HEK293 (cell line): ENCODE data around the gene SCN4B.

Experiments
- CTCF ChIA-PET: fragments of 350-600 bp; formaldehyde crosslinking; extraction: SDS; loops from one replicate; lab custom pipeline; 2021; ENCODE audit warnings: antibody characterized with exemption; lab: Yijun Ruan, JAX
- POLR2A ChIA-PET: fragments of 300-600 bp; formaldehyde crosslinking; extraction: SDS; loops from one replicate; lab custom pipeline; 2020; ENCODE audit warnings: antibody characterized with exemption, inconsistent platforms; lab: Yijun Ruan, JAX
- H3K27ac ChIP-seq: fragments of 200-500 bp; sonication (Bioruptor generic); 2 replicates; pipeline ENCODE4 v1.5.1; 2014; ENCODE audit warnings: low read depth, low read length, control low read depth, inconsistent platforms; ENCODE audit errors: extremely low read depth
- H3K36me3 ChIP-seq, 2 experiments: fragments of 200-500 bp in 1 of 2; sonication (Bioruptor generic) in 1 of 2; 1 replicate in 1 of 2; 2 replicates in 1 of 2; pipeline ENCODE4 v1.5.1; 2014 to 2017; ENCODE audit warnings: inconsistent platforms in 2 of 2, low read length in 2 of 2; ENCODE audit not compliant: control insufficient read depth in 2 of 2, insufficient read depth in 1 of 2
- H3K4me1 ChIP-seq: fragments of 200-500 bp; sonication (Bioruptor generic); 2 replicates; pipeline ENCODE4 v1.5.1; 2014; ENCODE audit warnings: mild to moderate bottlenecking, low read length, inconsistent platforms; ENCODE audit not compliant: control insufficient read depth, insufficient read depth
- H3K4me3 ChIP-seq: 2 replicates; pipeline ENCODE4 v1.5.1; 2011; ENCODE audit warnings: low read depth, mild to moderate bottlenecking, control low read depth, low read length, moderate library complexity
- H3K9me3 ChIP-seq: fragments of 200-500 bp; sonication (Bioruptor generic); 2 replicates; pipeline ENCODE4 v1.5.1; 2014; ENCODE audit warnings: low read depth, low read length, inconsistent platforms; ENCODE audit not compliant: control insufficient read depth, insufficient read depth
- EGR2 ChIP-seq: fragments of 450-650 bp; formaldehyde crosslinking; IDR thresholded peaks from 2 replicates; pipeline ENCODE4 v1.5.1; 2016; ENCODE audit warnings: low read depth, missing biosample characterization, missing genetic modification characterization
- GLIS2 ChIP-seq: fragments of 450-650 bp; formaldehyde crosslinking; IDR thresholded peaks from 2 replicates; pipeline ENCODE4 v1.5.1; 2016; ENCODE audit warnings: missing biosample characterization, missing genetic modification characterization
- HOXD13 ChIP-seq: sonication (generic); formaldehyde crosslinking; IDR thresholded peaks from 2 replicates; pipeline ENCODE4 v1.8.0; 2022; ENCODE audit warnings: missing genetic modification reagents, borderline replicate concordance
- KLF1 ChIP-seq: fragments of 450-650 bp; formaldehyde crosslinking; IDR thresholded peaks from 2 replicates; pipeline ENCODE4 v1.5.1; 2016; ENCODE audit warnings: missing biosample characterization, missing genetic modification characterization
- MYNN ChIP-seq: fragments of 450-650 bp; formaldehyde crosslinking; IDR thresholded peaks from 2 replicates; pipeline ENCODE4 v1.5.1; 2016; ENCODE audit warnings: missing biosample characterization, missing genetic modification characterization, borderline replicate concordance
- SETDB1 ChIP-seq: IDR thresholded peaks from one replicate; pipeline ENCODE4 v1.6.1; 2017; ENCODE audit warnings: mild to moderate bottlenecking, low read length, moderate library complexity, mixed read lengths; ENCODE audit not compliant: insufficient read length
- SP7 ChIP-seq: fragments of 450-650 bp; formaldehyde crosslinking; IDR thresholded peaks from 2 replicates; pipeline ENCODE4 v1.5.1; 2016; ENCODE audit warnings: missing biosample characterization, missing genetic modification characterization
- YY2 ChIP-seq: fragments of 450-650 bp; formaldehyde crosslinking; IDR thresholded peaks from 2 replicates; pipeline ENCODE4 v1.5.1; 2016; ENCODE audit warnings: missing biosample characterization, missing genetic modification characterization
- ZFHX2 ChIP-seq: fragments of 450-650 bp; formaldehyde crosslinking; conservative IDR thresholded peaks from 2 replicates; pipeline ENCODE4 v1.5.1; 2016; ENCODE audit warnings: missing biosample characterization, missing genetic modification characterization
- ZNF10 ChIP-seq: fragments of 450-650 bp; formaldehyde crosslinking; IDR thresholded peaks from 2 replicates; pipeline ENCODE4 v1.5.1; 2017; ENCODE audit warnings: missing biosample characterization, missing genetic modification characterization
- ZNF114 ChIP-seq: fragments of 450-650 bp; formaldehyde crosslinking; IDR thresholded peaks from 2 replicates; pipeline ENCODE4 v1.5.0; 2017; ENCODE audit warnings: missing biosample characterization, missing genetic modification characterization
- ZNF133 ChIP-seq: fragments of 450-650 bp; formaldehyde crosslinking; IDR thresholded peaks from 2 replicates; pipeline ENCODE4 v1.5.1; 2016; ENCODE audit warnings: missing biosample characterization, missing genetic modification characterization
- ZNF184 ChIP-seq: fragments of 450-650 bp; IDR thresholded peaks from 2 replicates; pipeline ENCODE4 v1.5.1; 2018; ENCODE audit warnings: missing biosample characterization, mild to moderate bottlenecking, missing genetic modification characterization
- ZNF239 ChIP-seq: fragments of 450-650 bp; formaldehyde crosslinking; IDR thresholded peaks from 2 replicates; pipeline ENCODE4 v1.5.1; 2016; ENCODE audit warnings: missing biosample characterization, missing genetic modification characterization
- ZNF341 ChIP-seq: fragments of 450-650 bp; formaldehyde crosslinking; IDR thresholded peaks from 2 replicates; pipeline ENCODE4; 2016; ENCODE audit warnings: low read depth, missing biosample characterization, missing genetic modification characterization
- ZNF48 ChIP-seq: fragments of 450-650 bp; formaldehyde crosslinking; IDR thresholded peaks from 2 replicates; pipeline ENCODE4 v1.5.1; 2016; ENCODE audit warnings: missing biosample characterization, missing genetic modification characterization
- ZNF530 ChIP-seq: fragments of 450-650 bp; formaldehyde crosslinking; IDR thresholded peaks from 2 replicates; pipeline ENCODE4 v1.5.1; 2016; ENCODE audit warnings: low read depth, missing biosample characterization, missing genetic modification characterization
- ZNF585B ChIP-seq: fragments of 450-650 bp; formaldehyde crosslinking; IDR thresholded peaks from 2 replicates; pipeline ENCODE4 v1.5.1; 2016; ENCODE audit warnings: missing biosample characterization, missing genetic modification characterization
- ZNF610 ChIP-seq: fragments of 450-650 bp; formaldehyde crosslinking; IDR thresholded peaks from 2 replicates; pipeline ENCODE4 v1.5.1; 2016; ENCODE audit warnings: missing biosample characterization, missing genetic modification characterization, borderline replicate concordance
- ZNF626 ChIP-seq: fragments of 450-650 bp; sonication (Bioruptor Pico); formaldehyde crosslinking; IDR thresholded peaks from 2 replicates; pipeline ENCODE4 v1.5.1; 2018; ENCODE audit warnings: missing biosample characterization, missing genetic modification characterization, inconsistent platforms
- ZNF664 ChIP-seq: fragments of 450-650 bp; formaldehyde crosslinking; IDR thresholded peaks from 2 replicates; pipeline ENCODE4 v1.5.1; 2016; ENCODE audit warnings: missing biosample characterization, missing genetic modification characterization
- ZNF76 ChIP-seq: fragments of 450-650 bp; formaldehyde crosslinking; IDR thresholded peaks from 2 replicates; pipeline ENCODE4; 2016; ENCODE audit warnings: low read depth, missing biosample characterization, missing genetic modification characterization, borderline replicate concordance
- TF ChIP-seq, protein P1 (sequence below): fragments of 450-650 bp; formaldehyde crosslinking; IDR thresholded peaks from 2 replicates; pipeline ENCODE4 v1.5.1; 2016; ENCODE audit warnings: missing biosample characterization, missing genetic modification characterization
- TF ChIP-seq, protein P2 (sequence below): fragments of 450-650 bp; formaldehyde crosslinking; IDR thresholded peaks from 2 replicates; pipeline ENCODE4 v1.5.1; 2016; ENCODE audit warnings: missing biosample characterization, missing genetic modification characterization

Gene SCN4B

DNA sequence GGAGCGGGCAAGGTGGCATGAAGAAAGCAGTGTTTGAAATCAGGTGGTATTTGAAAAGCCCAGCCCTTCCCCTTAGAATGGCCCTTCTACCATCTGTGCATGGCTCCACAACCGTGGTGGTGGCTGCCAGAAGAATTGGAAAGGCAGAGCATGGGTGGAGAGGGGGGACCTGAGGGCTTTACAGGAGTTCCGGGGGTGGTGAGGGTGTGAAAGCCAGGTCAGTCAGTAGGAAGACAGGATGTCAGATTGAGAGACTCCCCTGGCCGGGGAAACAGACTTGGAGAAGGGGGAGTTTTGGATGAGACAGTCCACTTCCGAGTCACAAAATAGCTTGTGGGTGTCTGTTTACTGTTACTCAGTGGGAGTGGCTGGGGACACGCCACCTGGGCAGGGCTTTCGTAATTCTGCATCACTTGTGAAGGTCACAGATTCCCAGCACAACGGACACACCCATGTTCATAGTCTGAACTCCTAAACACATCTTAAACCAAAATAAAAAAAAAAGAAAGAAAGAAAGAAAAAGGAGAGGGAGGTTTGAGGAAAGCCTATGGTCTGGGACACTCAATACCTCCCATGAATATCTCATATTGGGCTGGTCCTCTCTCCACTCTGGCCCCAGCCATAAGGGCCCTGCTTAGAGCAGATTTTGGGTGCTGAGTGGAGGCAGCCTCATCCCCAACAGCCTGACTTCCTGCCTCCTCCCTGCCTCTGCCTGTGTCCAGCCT lies 41.4 kb downstream of the SCN4B start:
- Histone ChIP-seq H3K36me3 (no peaks in the 10 kb centered on the region), H3K4me3 (no peak overlapping the region), H3K9me3 (no peaks in the 10 kb centered on the region), H3K4me1 (no peaks in the 10 kb centered on the region), H3K27ac (no peak overlapping the region)
- TF ChIP-seq ZNF76 (tag by site-specific recombination) (no peak), GLIS2 (tag by site-specific recombination) (no peak), ZFHX2 (peak; percentile 83), SETDB1 (no peak), ZNF239 (no peak), EGR2 (peak; percentile 80), KLF1 (tag by site-specific recombination) (0 out of 2 replicates have a peak, but pooled peaks have one; percentile 24)
- TF ChIP-seq, protein P1, sequence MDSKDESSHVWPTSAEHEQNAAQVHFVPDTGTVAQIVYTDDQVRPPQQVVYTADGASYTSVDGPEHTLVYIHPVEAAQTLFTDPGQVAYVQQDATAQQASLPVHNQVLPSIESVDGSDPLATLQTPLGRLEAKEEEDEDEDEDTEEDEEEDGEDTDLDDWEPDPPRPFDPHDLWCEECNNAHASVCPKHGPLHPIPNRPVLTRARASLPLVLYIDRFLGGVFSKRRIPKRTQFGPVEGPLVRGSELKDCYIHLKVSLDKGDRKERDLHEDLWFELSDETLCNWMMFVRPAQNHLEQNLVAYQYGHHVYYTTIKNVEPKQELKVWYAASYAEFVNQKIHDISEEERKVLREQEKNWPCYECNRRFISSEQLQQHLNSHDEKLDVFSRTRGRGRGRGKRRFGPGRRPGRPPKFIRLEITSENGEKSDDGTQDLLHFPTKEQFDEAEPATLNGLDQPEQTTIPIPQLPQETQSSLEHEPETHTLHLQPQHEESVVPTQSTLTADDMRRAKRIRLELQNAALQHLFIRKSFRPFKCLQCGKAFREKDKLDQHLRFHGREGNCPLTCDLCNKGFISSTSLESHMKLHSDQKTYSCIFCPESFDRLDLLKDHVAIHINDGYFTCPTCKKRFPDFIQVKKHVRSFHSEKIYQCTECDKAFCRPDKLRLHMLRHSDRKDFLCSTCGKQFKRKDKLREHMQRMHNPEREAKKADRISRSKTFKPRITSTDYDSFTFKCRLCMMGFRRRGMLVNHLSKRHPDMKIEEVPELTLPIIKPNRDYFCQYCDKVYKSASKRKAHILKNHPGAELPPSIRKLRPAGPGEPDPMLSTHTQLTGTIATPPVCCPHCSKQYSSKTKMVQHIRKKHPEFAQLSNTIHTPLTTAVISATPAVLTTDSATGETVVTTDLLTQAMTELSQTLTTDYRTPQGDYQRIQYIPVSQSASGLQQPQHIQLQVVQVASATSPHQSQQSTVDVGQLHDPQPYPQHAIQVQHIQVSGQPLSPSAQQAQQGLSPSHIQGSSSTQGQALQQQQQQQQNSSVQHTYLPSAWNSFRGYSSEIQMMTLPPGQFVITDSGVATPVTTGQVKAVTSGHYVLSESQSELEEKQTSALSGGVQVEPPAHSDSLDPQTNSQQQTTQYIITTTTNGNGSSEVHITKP = peak; percentile 99
- POLR2A ChIA-PET = no interaction called here
- CTCF ChIA-PET = no interaction called here

DNA sequence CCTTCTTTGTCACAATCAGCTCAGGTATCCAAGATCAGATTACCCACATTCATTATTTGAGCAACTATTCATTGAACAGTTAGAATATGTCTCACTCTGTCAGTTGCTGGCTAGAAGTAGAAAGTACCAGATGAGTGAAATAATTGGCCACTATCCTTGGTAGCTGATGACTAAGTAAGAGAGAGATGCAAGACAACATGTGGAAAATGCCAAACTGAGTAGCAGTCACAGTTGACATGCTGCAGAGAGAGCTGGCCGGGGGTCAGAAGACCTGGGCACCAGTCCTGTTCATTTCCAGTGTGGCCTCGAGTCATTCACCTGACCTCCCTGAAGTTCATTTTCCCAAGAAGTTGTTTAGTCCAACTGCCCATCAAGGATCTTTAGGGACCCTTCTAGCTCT lies 43.4 kb downstream of the SCN4B start:
- CTCF ChIA-PET = interaction anchor here (0.8 kb wide), 1 partner anchor 89 kb away, joined by 4 read pairs; no protein-coding TSS in a partner anchor
- Histone ChIP-seq H3K4me3 (no peak overlapping the region), H3K27ac (no peak overlapping the region), H3K36me3 (no peaks in the 10 kb centered on the region), H3K9me3 (no peaks in the 10 kb centered on the region), H3K4me1 (no peaks in the 10 kb centered on the region)
- POLR2A ChIA-PET = no interaction called here
- no peak for TF ChIP-seq MYNN (tag by site-specific recombination)
- TF ChIP-seq, protein P2, sequence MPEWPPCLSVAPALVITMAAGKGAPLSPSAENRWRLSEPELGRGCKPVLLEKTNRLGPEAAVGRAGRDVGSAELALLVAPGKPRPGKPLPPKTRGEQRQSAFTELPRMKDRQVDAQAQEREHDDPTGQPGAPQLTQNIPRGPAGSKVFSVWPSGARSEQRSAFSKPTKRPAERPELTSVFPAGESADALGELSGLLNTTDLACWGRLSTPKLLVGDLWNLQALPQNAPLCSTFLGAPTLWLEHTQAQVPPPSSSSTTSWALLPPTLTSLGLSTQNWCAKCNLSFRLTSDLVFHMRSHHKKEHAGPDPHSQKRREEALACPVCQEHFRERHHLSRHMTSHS (tag by site-specific recombination) = no peak
- no peak for TF ChIP-seq ZNF133
- no peak for TF ChIP-seq ZNF530 (tag by site-specific recombination)
- no peak for TF ChIP-seq ZNF114 (tag by site-specific recombination)
- TF ChIP-seq ZNF585B (tag by site-specific recombination) = no peak
- TF ChIP-seq SP7 (tag by site-specific recombination) = no peak
- no peak for TF ChIP-seq YY2 (tag by site-specific recombination)
- no peak for TF ChIP-seq ZNF610 (tag by site-specific recombination)
- no peak for TF ChIP-seq ZNF48 (tag by site-specific recombination)
- TF ChIP-seq ZNF626 (tag by site-specific recombination) = no peak
- no peak for TF ChIP-seq GLIS2 (tag by site-specific recombination)
- TF ChIP-seq ZNF10 (tag by site-specific recombination) = no peak
- no peak for TF ChIP-seq ZNF341 (tag by site-specific recombination)
- no peak for TF ChIP-seq HOXD13 (CRISPR knock-in tag)
- no peak for TF ChIP-seq ZNF184
- TF ChIP-seq ZNF664 (tag by site-specific recombination) = no peak
